Stimulated activated CD8-positive, alpha-beta memory T cell treated with anti-CD3 and anti-CD28 coated beads, Interleukin-15, amount 100 ng/mL, for 48 hours (primary cell): ENCODE data around the gene GCSH.

Source experiments
- DNase-seq, 2 donors: peaks; one replicate each; pipeline ENCODE4 v3.0.0-alpha.2; 2020; ENCODE audit warnings: low read depth in 2 of 2

GCSH gene

GRCh38 chr16:81042821-81043220 is 53.4 kb downstream of the GCSH start:
- no peak for DNase-seq

GRCh38 chr16:81041696-81042095 is 54.5 kb downstream of the GCSH start:
- DNase-seq = no peak

- no peak for DNase-seq
These were observed 55.4 kb downstream of the GCSH start for GRCh38 chr16:81040842-81041241.

- no peak for DNase-seq
These were observed 56.1 kb downstream of the GCSH start for GRCh38 chr16:81040131-81040530.

- DNase-seq = no peak
These were observed 59.3 kb downstream of the GCSH start for GRCh38 chr16:81036751-81037350.

GRCh38 chr16:81035975-81036750 is 60.0 kb downstream of the GCSH start:
- DNase-seq = peak; percentile 12 to 19

GRCh38 chr16:81035398-81035974 is 60.7 kb downstream of the GCSH start, which contains the start of gene ATMIN:
Gene ATMIN (plus strand): TSS chr16:81035842. CDS start chr16:81035871, 29 bp downstream.
- peak; percentile 77 to 80 for DNase-seq
